ENCODE measurements around the gene CD300A. TPM values are rescaled to one million over a fixed set of nuclear protein-coding genes. Genes with fewer than 3 reads are reported as not detected.

CD300A gene
- polyA plus RNA-seq, 1 donor (not counting 4 experiments of a cell fraction or from before 2014, with no cell fraction given), result 0.07 TPM

DNA sequence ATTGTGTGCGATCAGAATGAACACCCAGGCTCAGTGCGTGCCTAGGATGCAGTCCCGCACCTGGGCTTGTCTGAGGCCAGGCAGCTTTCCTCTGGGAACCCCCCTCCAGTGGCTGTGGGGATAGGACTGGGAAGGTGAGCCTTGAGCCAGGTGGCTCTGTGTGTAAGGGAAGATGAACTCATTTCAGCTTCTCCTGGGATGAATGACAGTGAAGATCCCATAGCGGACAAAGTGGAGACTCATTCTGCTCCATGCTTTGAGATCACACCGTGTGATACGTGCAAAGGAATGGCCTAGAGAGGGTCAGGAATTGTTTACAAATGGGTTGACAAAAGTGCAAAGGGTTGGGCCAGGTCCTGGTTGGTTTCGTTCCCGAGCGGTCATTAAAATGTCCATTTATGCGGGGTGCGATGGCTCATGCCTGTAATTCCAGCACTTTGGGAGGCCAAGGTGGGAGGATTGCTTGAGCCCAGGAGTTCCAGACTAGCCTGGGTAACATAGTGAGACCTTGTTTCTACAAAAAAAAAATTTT, 18.7 kb upstream of the CD300A start:
- H3K4me1 ChIP-seq (ENCODE audit: control insufficient read depth, extremely low read depth, insufficient read depth, low read length), result peaks cover 9% of the 10 kb centered on the region

DNA sequence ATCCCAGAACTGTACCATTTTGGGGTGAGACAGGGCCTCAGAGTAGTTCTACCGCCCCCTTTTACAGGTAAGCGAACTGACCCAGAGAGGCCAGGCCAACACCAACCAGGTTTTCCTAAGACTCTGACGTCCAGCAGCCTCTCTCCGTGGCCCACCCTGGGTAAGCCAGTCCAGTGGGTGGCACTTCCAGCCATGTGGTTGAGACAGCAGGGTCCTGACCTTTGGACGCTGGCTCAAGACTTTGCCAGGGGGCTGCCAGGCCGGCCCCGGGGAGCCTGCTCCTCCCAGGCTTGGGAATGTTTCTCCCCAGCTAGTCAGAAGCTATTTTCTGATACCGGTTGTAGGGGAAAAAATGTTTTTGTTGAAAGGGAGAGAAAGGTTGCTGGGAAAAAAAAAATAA, 17.7 kb upstream of the CD300A start:
- Histone ChIP-seq H3K9me3 (ENCODE audit: control insufficient read depth, low read depth, low read length) (no peaks in the 10 kb centered on the region), H3K4me1 (ENCODE audit: control insufficient read depth, extremely low read depth, insufficient read depth, low read length) (peaks cover 5% of the 10 kb centered on the region), H3K27ac (ENCODE audit: control insufficient read depth, insufficient read depth, low read length) (no peak overlapping the region), H3K79me2 (ENCODE audit: control insufficient read depth, insufficient read depth, low read length) (no peaks in the 10 kb centered on the region), H3K4me3 (ENCODE audit: control insufficient read depth in 2 of 3, extremely low read depth in 1 of 3, insufficient read depth in 2 of 3, low read depth in 1 of 3, low read length in 3 of 3) (no peak overlapping the region), H3K36me3 (ENCODE audit: control insufficient read depth in 2 of 2, extremely low read depth in 1 of 2, insufficient read depth in 2 of 2, low read length in 2 of 2) (peaks cover 0 to 1% of the 10 kb centered on the region in 2 experiments), H4K20me1 (ENCODE audit: control insufficient read depth, extremely low read depth, insufficient read depth, low read length) (no peaks in the 10 kb centered on the region), H3K9ac (ENCODE audit: control insufficient read depth, extremely low read depth, insufficient read depth, low read length) (no peak overlapping the region), H3K9me1 (ENCODE audit: control insufficient read depth, extremely low read depth, insufficient read depth, low read length) (no peaks in the 10 kb centered on the region), H3K27me3 (ENCODE audit: control insufficient read depth, extremely low read depth, insufficient read depth, low read length) (peaks cover 20% of the 10 kb centered on the region), H3K4me2 (ENCODE audit: control insufficient read depth, extremely low read depth, insufficient read depth, low read depth, low read length) (no peak overlapping the region), H2AFZ (ENCODE audit: control insufficient read depth, low read length) (no peak overlapping the region)
- TF ChIP-seq, protein P1, sequence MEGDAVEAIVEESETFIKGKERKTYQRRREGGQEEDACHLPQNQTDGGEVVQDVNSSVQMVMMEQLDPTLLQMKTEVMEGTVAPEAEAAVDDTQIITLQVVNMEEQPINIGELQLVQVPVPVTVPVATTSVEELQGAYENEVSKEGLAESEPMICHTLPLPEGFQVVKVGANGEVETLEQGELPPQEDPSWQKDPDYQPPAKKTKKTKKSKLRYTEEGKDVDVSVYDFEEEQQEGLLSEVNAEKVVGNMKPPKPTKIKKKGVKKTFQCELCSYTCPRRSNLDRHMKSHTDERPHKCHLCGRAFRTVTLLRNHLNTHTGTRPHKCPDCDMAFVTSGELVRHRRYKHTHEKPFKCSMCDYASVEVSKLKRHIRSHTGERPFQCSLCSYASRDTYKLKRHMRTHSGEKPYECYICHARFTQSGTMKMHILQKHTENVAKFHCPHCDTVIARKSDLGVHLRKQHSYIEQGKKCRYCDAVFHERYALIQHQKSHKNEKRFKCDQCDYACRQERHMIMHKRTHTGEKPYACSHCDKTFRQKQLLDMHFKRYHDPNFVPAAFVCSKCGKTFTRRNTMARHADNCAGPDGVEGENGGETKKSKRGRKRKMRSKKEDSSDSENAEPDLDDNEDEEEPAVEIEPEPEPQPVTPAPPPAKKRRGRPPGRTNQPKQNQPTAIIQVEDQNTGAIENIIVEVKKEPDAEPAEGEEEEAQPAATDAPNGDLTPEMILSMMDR (optimal IDR thresholded peaks at IDR 0.05 in 1 of 3, IDR thresholded peaks at IDR 0.05 in 1 of 3, conservative IDR thresholded peaks at IDR 0.05 in 1 of 3; ENCODE audit: extremely low read depth in 1 of 3, insufficient read depth in 2 of 3, low read length in 3 of 3), result no peak
- TF ChIP-seq EZH2 (IDR thresholded peaks at IDR 0.05; ENCODE audit: low read length), result no peak
- dilution Hi-C loops (cut with MboI; ENCODE audit: extremely low pct_ligation_motif_present, low sequenced_read_pairs), result no loop called here
- FAIRE-seq (no peak), DNase-seq (ENCODE audit: low read depth, low spot score) (no peak)

More for the DNA sequence above, 18.7 kb upstream of the CD300A start:
- no peak overlapping the region for H3K27ac ChIP-seq (ENCODE audit: control insufficient read depth, insufficient read depth, low read length)
- no peak overlapping the region for H3K9ac ChIP-seq (ENCODE audit: control insufficient read depth, extremely low read depth, insufficient read depth, low read length)
- no peak overlapping the region for H3K4me2 ChIP-seq (ENCODE audit: control insufficient read depth, extremely low read depth, insufficient read depth, low read depth, low read length)
- peaks cover 0 to 1% of the 10 kb centered on the region in 2 experiments for H3K36me3 ChIP-seq (ENCODE audit: control insufficient read depth in 2 of 2, extremely low read depth in 1 of 2, insufficient read depth in 2 of 2, low read length in 2 of 2)
- TF ChIP-seq, protein P1 (optimal IDR thresholded peaks at IDR 0.05 in 1 of 3, IDR thresholded peaks at IDR 0.05 in 1 of 3, conservative IDR thresholded peaks at IDR 0.05 in 1 of 3; ENCODE audit: extremely low read depth in 1 of 3, insufficient read depth in 2 of 3, low read length in 3 of 3), result no peak
- no peak for TF ChIP-seq EZH2 (IDR thresholded peaks at IDR 0.05; ENCODE audit: low read length)
- peaks cover 10% of the 10 kb centered on the region for H3K27me3 ChIP-seq (ENCODE audit: control insufficient read depth, extremely low read depth, insufficient read depth, low read length)
- FAIRE-seq (no peak), DNase-seq (ENCODE audit: low read depth, low spot score) (no peak)
- no peaks in the 10 kb centered on the region for H4K20me1 ChIP-seq (ENCODE audit: control insufficient read depth, extremely low read depth, insufficient read depth, low read length)
- H3K9me1 ChIP-seq (ENCODE audit: control insufficient read depth, extremely low read depth, insufficient read depth, low read length), result no peaks in the 10 kb centered on the region
- no peak overlapping the region for H2AFZ ChIP-seq (ENCODE audit: control insufficient read depth, low read length)
- no peaks in the 10 kb centered on the region for H3K9me3 ChIP-seq (ENCODE audit: control insufficient read depth, low read depth, low read length)
- H3K4me3 ChIP-seq (ENCODE audit: control insufficient read depth in 2 of 3, extremely low read depth in 1 of 3, insufficient read depth in 2 of 3, low read depth in 1 of 3, low read length in 3 of 3), result no peak overlapping the region
- H3K79me2 ChIP-seq (ENCODE audit: control insufficient read depth, insufficient read depth, low read length), result no peaks in the 10 kb centered on the region
- dilution Hi-C loops (cut with MboI; ENCODE audit: extremely low pct_ligation_motif_present, low sequenced_read_pairs), result no loop called here
